T1000 (cell line): ENCODE results near the gene CCDC138.
A peak's percentile ranks its signal among the peaks of the same experiment; 100 is the strongest.
"Not testable (repeated sequence)": the region's sequence is repeated elsewhere in the genome, so short reads cannot be mapped to it uniquely, and the experiment has no call there.

ENCODE experiments used
- DNase-seq: peaks from one replicate; lab custom pipeline; 2025; ENCODE audit warnings: mixed read lengths; lab: John Stamatoyannopoulos, UW

Gene CCDC138

GRCh38 chr2:108786354-108787215 lies at the start of gene CCDC138:
Gene CCDC138 (plus strand): TSS chr2:108786771. CDS start chr2:108786823, 52 bp downstream.
- DNase-seq, result peak; percentile 74

- DNase-seq, result not testable (repeated sequence)
Observed at GRCh38 chr2:108757973-108758372, 28.6 kb upstream of the CCDC138 start.

GRCh38 chr2:108762618-108763017 lies 24.0 kb upstream of the CCDC138 start:
- not testable (repeated sequence) for DNase-seq

GRCh38 chr2:108766671-108767070 lies 19.9 kb upstream of the CCDC138 start:
- not testable (repeated sequence) for DNase-seq

GRCh38 chr2:108767859-108768258 lies 18.7 kb upstream of the CCDC138 start:
- DNase-seq, result not testable (repeated sequence)

- no peak for DNase-seq
Observed at GRCh38 chr2:108776475-108776874, 10.1 kb upstream of the CCDC138 start.

GRCh38 chr2:108778857-108779256 lies 7.7 kb upstream of the CCDC138 start:
- DNase-seq, result no peak

GRCh38 chr2:108786008-108786353 lies 590 bp upstream of the CCDC138 start:
- no peak for DNase-seq

GRCh38 chr2:108787216-108787541 lies 608 bp downstream of the CCDC138 start:
- no peak for DNase-seq

- no peak for DNase-seq
Observed at GRCh38 chr2:108803045-108803736, 16.6 kb downstream of the CCDC138 start.

- no peak for DNase-seq
Observed at GRCh38 chr2:108805032-108805431, 18.5 kb downstream of the CCDC138 start.

- DNase-seq, result no peak
Observed at GRCh38 chr2:108805782-108806181, 19.2 kb downstream of the CCDC138 start.

- no peak for DNase-seq
Observed at GRCh38 chr2:108806371-108807113, 20.0 kb downstream of the CCDC138 start.

- DNase-seq, result no peak
Observed at GRCh38 chr2:108809936-108810335, 23.4 kb downstream of the CCDC138 start.

GRCh38 chr2:108810993-108811957 lies 24.7 kb downstream of the CCDC138 start:
- DNase-seq, result no peak

GRCh38 chr2:108813732-108814131 lies 27.2 kb downstream of the CCDC138 start:
- no peak for DNase-seq

- DNase-seq, result no peak
Observed at GRCh38 chr2:108820482-108820881, 33.9 kb downstream of the CCDC138 start.

- DNase-seq, result no peak
Observed at GRCh38 chr2:108823286-108823685, 36.7 kb downstream of the CCDC138 start.

GRCh38 chr2:108824316-108825070 lies 37.9 kb downstream of the CCDC138 start:
- no peak for DNase-seq

GRCh38 chr2:108825254-108825653 lies 38.7 kb downstream of the CCDC138 start:
- DNase-seq, result no peak

- DNase-seq, result no peak
Observed at GRCh38 chr2:108825736-108826135, 39.2 kb downstream of the CCDC138 start.
